ENCODE results near the gene APOL4. TPM values are rescaled to one million over a fixed set of nuclear protein-coding genes. Genes with fewer than 3 reads are reported as not detected.

The APOL4 gene
- total RNA-seq, 2 experiments from 2014 or later, result not detected

DNA sequence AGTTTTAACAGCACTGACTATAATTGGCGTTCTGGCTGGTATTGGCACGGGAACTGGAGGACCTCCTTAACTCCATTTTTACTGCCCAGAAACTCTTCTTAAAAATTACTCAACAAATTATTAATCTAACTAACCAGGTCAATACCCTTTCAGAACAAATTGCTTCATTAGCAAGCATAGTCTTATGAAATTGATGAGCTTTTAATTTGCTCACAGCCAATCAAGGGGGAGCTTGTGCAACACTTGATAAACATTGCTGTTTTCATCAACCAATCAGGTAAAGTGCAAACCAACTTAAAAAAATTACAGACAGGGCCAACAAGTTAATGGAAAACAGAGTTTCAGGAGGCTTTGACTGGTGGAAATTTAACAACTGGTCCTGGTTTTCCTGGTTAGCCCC is 36.5 kb downstream of the APOL4 start:
- CTCF ChIA-PET, result interaction anchor here (3.1 kb wide), 1 partner anchor 14 kb away, joined by 11 read pairs; no protein-coding TSS in a partner anchor
- Histone ChIP-seq H3K27me3 (ENCODE audit: control insufficient read depth in 1 of 2, insufficient read depth in 2 of 2, low read length in 2 of 2) (no peaks in the 10 kb centered on the region), H3K9me3 (ENCODE audit: control insufficient read depth in 1 of 2, insufficient read depth in 1 of 2, low read length in 2 of 2) (no peaks in the 10 kb centered on the region), H3K4me3 (ENCODE audit: low read length) (no peak overlapping the region), H3K36me3 (ENCODE audit: insufficient read depth, low read length) (no peaks in the 10 kb centered on the region), H3K27ac (ENCODE audit: low read depth in 1 of 2, low read length in 2 of 2) (no peak overlapping the region), H3K4me1 (ENCODE audit: insufficient read depth, low read length) (peaks cover 55% of the 10 kb centered on the region)
- intact Hi-C loops (cut with DNase I, micrococcal nuclease), result no loop called here
- TF ChIP-seq, protein P1, sequence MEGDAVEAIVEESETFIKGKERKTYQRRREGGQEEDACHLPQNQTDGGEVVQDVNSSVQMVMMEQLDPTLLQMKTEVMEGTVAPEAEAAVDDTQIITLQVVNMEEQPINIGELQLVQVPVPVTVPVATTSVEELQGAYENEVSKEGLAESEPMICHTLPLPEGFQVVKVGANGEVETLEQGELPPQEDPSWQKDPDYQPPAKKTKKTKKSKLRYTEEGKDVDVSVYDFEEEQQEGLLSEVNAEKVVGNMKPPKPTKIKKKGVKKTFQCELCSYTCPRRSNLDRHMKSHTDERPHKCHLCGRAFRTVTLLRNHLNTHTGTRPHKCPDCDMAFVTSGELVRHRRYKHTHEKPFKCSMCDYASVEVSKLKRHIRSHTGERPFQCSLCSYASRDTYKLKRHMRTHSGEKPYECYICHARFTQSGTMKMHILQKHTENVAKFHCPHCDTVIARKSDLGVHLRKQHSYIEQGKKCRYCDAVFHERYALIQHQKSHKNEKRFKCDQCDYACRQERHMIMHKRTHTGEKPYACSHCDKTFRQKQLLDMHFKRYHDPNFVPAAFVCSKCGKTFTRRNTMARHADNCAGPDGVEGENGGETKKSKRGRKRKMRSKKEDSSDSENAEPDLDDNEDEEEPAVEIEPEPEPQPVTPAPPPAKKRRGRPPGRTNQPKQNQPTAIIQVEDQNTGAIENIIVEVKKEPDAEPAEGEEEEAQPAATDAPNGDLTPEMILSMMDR (IDR thresholded peaks at IDR 0.05), result no peak
- Mint-ChIP-seq H3K27ac (peak overlapping the region; percentile 92), H3K9me3 (peaks cover 1% of the 10 kb centered on the region), H3K4me3 (no peak overlapping the region), H3K4me1 (ENCODE audit: low read depth) (peaks cover 48% of the 10 kb centered on the region), H3K36me3 (ENCODE audit: low read depth) (peaks cover 5% of the 10 kb centered on the region), H3K27me3 (no peaks in the 10 kb centered on the region)
- POLR2A ChIA-PET, result interaction anchor here (0.7 kb wide), 1 partner anchor 23 kb away, joined by 3 read pairs; no protein-coding TSS in a partner anchor
- no peak for DNase-seq
- ATAC-seq (ENCODE audit: poor library complexity), result no peak

DNA sequence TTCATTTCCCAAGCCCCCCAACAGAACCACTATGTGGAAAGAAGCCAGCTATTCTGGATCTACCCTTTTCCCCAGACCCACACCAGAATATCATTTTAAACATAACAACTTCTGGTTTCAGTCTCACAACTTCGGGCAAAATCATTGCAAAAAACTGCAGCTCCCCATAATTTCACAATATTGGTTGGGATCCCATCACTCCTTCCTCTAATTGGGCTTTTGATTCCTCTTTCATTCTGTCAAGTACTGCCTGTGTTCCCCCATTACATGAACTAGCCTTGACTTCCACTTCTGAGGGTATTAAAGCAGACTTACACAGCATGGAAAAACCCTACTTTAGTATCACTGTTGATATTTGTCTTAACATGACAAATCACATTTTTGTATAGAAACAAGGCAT is 37.0 kb downstream of the APOL4 start:
- Histone ChIP-seq H3K36me3 (ENCODE audit: insufficient read depth, low read length) (no peaks in the 10 kb centered on the region), H3K27me3 (ENCODE audit: control insufficient read depth in 1 of 2, insufficient read depth in 2 of 2, low read length in 2 of 2) (no peaks in the 10 kb centered on the region), H3K4me1 (ENCODE audit: insufficient read depth, low read length) (peaks cover 59% of the 10 kb centered on the region), H3K27ac (ENCODE audit: low read depth in 1 of 2, low read length in 2 of 2) (no peak overlapping the region), H3K9me3 (ENCODE audit: control insufficient read depth in 1 of 2, insufficient read depth in 1 of 2, low read length in 2 of 2) (no peaks in the 10 kb centered on the region), H3K4me3 (ENCODE audit: low read length) (no peak overlapping the region)
- H3K27me3 Mint-ChIP-seq, result no peaks in the 10 kb centered on the region
- CTCF ChIA-PET, result interaction anchor here (3.1 kb wide), 1 partner anchor 15 kb away, joined by 11 read pairs; no protein-coding TSS in a partner anchor
- intact Hi-C loops (cut with DNase I, micrococcal nuclease), result no loop called here
- peak overlapping the region; percentile 92 for H3K27ac Mint-ChIP-seq
- H3K36me3 Mint-ChIP-seq (ENCODE audit: low read depth), result peaks cover 8% of the 10 kb centered on the region
- POLR2A ChIA-PET, result no interaction called here
- peaks cover 54% of the 10 kb centered on the region for H3K4me1 Mint-ChIP-seq (ENCODE audit: low read depth)
- ATAC-seq (ENCODE audit: poor library complexity) (no peak), DNase-seq (peak in 3 of 14 experiments; percentile 21 to 57 (median 54))
- TF ChIP-seq, protein P1 (IDR thresholded peaks at IDR 0.05), result no peak
- peaks cover 1% of the 10 kb centered on the region for H3K9me3 Mint-ChIP-seq
- H3K4me3 Mint-ChIP-seq, result no peak overlapping the region

DNA sequence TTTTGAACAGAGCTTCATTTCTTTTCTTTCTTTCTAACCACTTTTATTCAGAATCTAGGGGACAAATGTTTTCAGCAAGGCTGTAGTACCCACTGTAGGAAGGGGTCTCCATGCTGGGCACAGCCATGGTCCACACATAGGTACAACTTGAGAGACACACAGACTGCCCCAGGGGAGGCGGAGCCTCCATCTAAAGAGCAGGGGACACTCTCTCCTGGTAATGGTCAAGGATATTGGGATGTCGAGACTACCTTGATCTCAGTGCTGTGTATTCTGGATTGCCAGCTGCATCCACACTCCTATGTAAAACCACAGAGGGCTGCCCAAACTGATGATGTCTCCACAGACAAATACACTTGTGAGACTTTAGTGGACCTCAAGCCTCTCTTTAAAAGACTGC is 38.1 kb downstream of the APOL4 start:
- Histone ChIP-seq H3K4me3 (ENCODE audit: low read length) (no peak overlapping the region), H3K4me1 (ENCODE audit: insufficient read depth, low read length) (peaks cover 70% of the 10 kb centered on the region), H3K27me3 (ENCODE audit: control insufficient read depth in 1 of 2, insufficient read depth in 2 of 2, low read length in 2 of 2) (no peaks in the 10 kb centered on the region), H3K9me3 (ENCODE audit: control insufficient read depth in 1 of 2, insufficient read depth in 1 of 2, low read length in 2 of 2) (no peaks in the 10 kb centered on the region), H3K27ac (ENCODE audit: low read depth in 1 of 2, low read length in 2 of 2) (peak overlapping the region; percentile 11 to 93), H3K36me3 (ENCODE audit: insufficient read depth, low read length) (no peaks in the 10 kb centered on the region)
- no peak for ATAC-seq (ENCODE audit: poor library complexity)
- Mint-ChIP-seq H3K9me3 (no peaks in the 10 kb centered on the region), H3K4me1 (ENCODE audit: low read depth) (peaks cover 65% of the 10 kb centered on the region), H3K27ac (peak overlapping the region; percentile 92), H3K27me3 (no peaks in the 10 kb centered on the region), H3K36me3 (ENCODE audit: low read depth) (peaks cover 19% of the 10 kb centered on the region), H3K4me3 (no peak overlapping the region)
- ChIA-PET CTCF (interaction anchor here (1.0 to 3.1 kb wide), 2 partner anchors 11 to 16 kb away, joined by 4 to 11 read pairs; no protein-coding TSS in a partner anchor), POLR2A (interaction anchor here (1.3 to 1.6 kb wide), 2 partner anchors 8 to 14 kb away, joined by 4 read pairs; no protein-coding TSS in a partner anchor)
- DNase-seq, result no peak
- intact Hi-C loops (cut with DNase I, micrococcal nuclease), result no loop called here
- TF ChIP-seq, protein P1 (IDR thresholded peaks at IDR 0.05), result no peak
